Activated naive CD4-positive, alpha-beta T cell treated with anti-CD3 and anti-CD28 coated beads, Interleukin-2, amount 10 ng/mL, durations not matched to agents 5 hours and 36 hours (primary cell): ENCODE data around the gene COL24A1. TPM values are rescaled to one million over a fixed set of nuclear protein-coding genes. Genes with fewer than 3 reads are reported as not detected.

ENCODE experiments used
- total RNA-seq, 2 experiments: library from RNA; stranded (reverse); gene quantifications; one replicate each; pipeline ENCODE4 v1.2.3, GENCODE V29; 2021

COL24A1 gene
- not detected for total RNA-seq

GRCh38 chr1:86156566-86157455 lies at the start of gene COL24A1:
Gene COL24A1, minus strand, starts transcription at chr1:86156772. Its CDS starts 376 bp downstream, at chr1:86156396.

GRCh38 chr1:85707990-85708828 lies 448.4 kb downstream of the COL24A1 start, which contains the start of gene ZNHIT6:
Gene ZNHIT6, minus strand, starts transcription at chr1:85708433. Its CDS starts 149 bp downstream, at chr1:85708284.

Other genes starting within 250 kb of the COL24A1 start
- gene ODF2L, start 239.6 kb upstream of the COL24A1 start, total RNA-seq = 10 to 100 TPM; 41.3 to 51.4 TPM